HUES64 (cell line): ENCODE data around the gene GRB10.

Experiments
- H3K27ac ChIP-seq: 2 replicates; pipeline ENCODE4 v1.7.0; 2013; ENCODE audit warnings: low read depth, low read length, inconsistent platforms
- H3K27me3 ChIP-seq: 2 replicates; pipeline ENCODE4 v1.6.1; 2013; ENCODE audit warnings: mild to moderate bottlenecking, low read length; ENCODE audit not compliant: insufficient read depth
- H3K36me3 ChIP-seq: 2 replicates; pipeline ENCODE4 v1.6.1; 2013; ENCODE audit warnings: mild to moderate bottlenecking, low read length; ENCODE audit not compliant: insufficient read depth
- H3K4me1 ChIP-seq: 2 replicates; pipeline ENCODE4 v1.6.1; 2013; ENCODE audit warnings: mild to moderate bottlenecking, low read length, moderate library complexity; ENCODE audit not compliant: insufficient read depth
- H3K4me3 ChIP-seq: 2 replicates; pipeline ENCODE4 v1.5.1; 2013; ENCODE audit warnings: mild to moderate bottlenecking, low read length, moderate library complexity
- H3K9ac ChIP-seq: 2 replicates; pipeline ENCODE4 v1.6.1; 2013; ENCODE audit warnings: mild to moderate bottlenecking, low read depth, low read length
- H3K9me3 ChIP-seq: 2 replicates; pipeline ENCODE4 v1.6.1; 2013; ENCODE audit warnings: low read depth, low read length; ENCODE audit not compliant: insufficient read depth
- WGBS: fragments of 150-250, 120-280 bp; methylation state at CpG from one replicate; pipeline ENCODE4 v1.1.7; 2013; ENCODE audit warnings: missing lambda C conversion rate; 5-methylcytosine and 5-hydroxymethylcytosine counted together

Gene GRB10

GRCh38 chr7:50756180-50756579, 26.5 kb downstream of the GRB10 start:
- Histone ChIP-seq H3K36me3 (peaks cover under 1% of the 10 kb centered on the region; the same call in 1 of the 2 replicates), H3K4me3 (no peak overlapping the region), H3K9me3 (no peaks in the 10 kb centered on the region), H3K27me3 (no peaks in the 10 kb centered on the region), H3K9ac (no peak overlapping the region), H3K27ac (no peak overlapping the region), H3K4me1 (no peaks in the 10 kb centered on the region)
- 91% methylated on average over 9 of the region's 9 CpGs for WGBS

GRCh38 chr7:50754684-50755083, 28.0 kb downstream of the GRB10 start:
- Histone ChIP-seq H3K4me1 (no peaks in the 10 kb centered on the region), H3K27ac (no peak overlapping the region), H3K9ac (no peak overlapping the region), H3K27me3 (no peaks in the 10 kb centered on the region), H3K4me3 (no peak overlapping the region), H3K36me3 (no peaks in the 10 kb centered on the region; the same call in 1 of the 2 replicates), H3K9me3 (no peaks in the 10 kb centered on the region)
- 90% methylated on average over 6 of the region's 6 CpGs for WGBS

GRCh38 chr7:50754241-50754640, 28.5 kb downstream of the GRB10 start:
- H3K27me3 ChIP-seq: no peaks in the 10 kb centered on the region
- no peak overlapping the region for H3K27ac ChIP-seq
- 90% methylated on average over 5 of the region's 6 CpGs for WGBS

GRCh38 chr7:50752422-50752821, 30.3 kb downstream of the GRB10 start:
- H3K36me3 ChIP-seq: no peaks in the 10 kb centered on the region; the same call in 1 of the 2 replicates
- H3K27ac ChIP-seq: no peak overlapping the region
- no peaks in the 10 kb centered on the region; the same call in 1 of the 2 replicates for H3K4me1 ChIP-seq
- H3K9me3 ChIP-seq: no peaks in the 10 kb centered on the region
- H3K4me3 ChIP-seq: no peak overlapping the region
- no peaks in the 10 kb centered on the region for H3K27me3 ChIP-seq
- WGBS: 94% methylated on average over 4 of the region's 4 CpGs
- H3K9ac ChIP-seq: no peak overlapping the region

More at GRCh38 chr7:50754241-50754640, 28.5 kb downstream of the GRB10 start:
- Histone ChIP-seq H3K4me1 (no peaks in the 10 kb centered on the region), H3K4me3 (no peak overlapping the region), H3K36me3 (no peaks in the 10 kb centered on the region; the same call in 1 of the 2 replicates), H3K9ac (no peak overlapping the region), H3K9me3 (no peaks in the 10 kb centered on the region)

GRCh38 chr7:50751146-50751545, 31.6 kb downstream of the GRB10 start:
- Histone ChIP-seq H3K4me3 (no peak overlapping the region), H3K9me3 (no peaks in the 10 kb centered on the region), H3K36me3 (no peaks in the 10 kb centered on the region; the same call in 1 of the 2 replicates), H3K4me1 (no peaks in the 10 kb centered on the region; the same call in 1 of the 2 replicates), H3K9ac (no peak overlapping the region), H3K27ac (no peak overlapping the region), H3K27me3 (no peaks in the 10 kb centered on the region)
- WGBS: 100% methylated on average over 1 of the region's 1 CpG

GRCh38 chr7:50749896-50750295, 32.8 kb downstream of the GRB10 start:
- no peak overlapping the region for H3K27ac ChIP-seq
- 90% methylated on average over 3 of the region's 3 CpGs for WGBS

GRCh38 chr7:50748472-50748871, 34.2 kb downstream of the GRB10 start:
- Histone ChIP-seq H3K4me1 (no peaks in the 10 kb centered on the region; the same call in 1 of the 2 replicates), H3K36me3 (peaks cover 3% of the 10 kb centered on the region), H3K9ac (no peak overlapping the region), H3K4me3 (no peak overlapping the region), H3K27ac (no peak overlapping the region), H3K9me3 (no peaks in the 10 kb centered on the region), H3K27me3 (no peaks in the 10 kb centered on the region)
- 92% methylated on average over 8 of the region's 8 CpGs for WGBS

More at GRCh38 chr7:50749896-50750295, 32.8 kb downstream of the GRB10 start:
- no peak overlapping the region for H3K9ac ChIP-seq
- no peaks in the 10 kb centered on the region; the same call in 1 of the 2 replicates for H3K4me1 ChIP-seq
- no peaks in the 10 kb centered on the region for H3K9me3 ChIP-seq
- no peaks in the 10 kb centered on the region for H3K27me3 ChIP-seq
- no peak overlapping the region for H3K4me3 ChIP-seq
- H3K36me3 ChIP-seq: no peaks in the 10 kb centered on the region; the same call in 1 of the 2 replicates

GRCh38 chr7:50745835-50746234, 36.9 kb downstream of the GRB10 start:
- Histone ChIP-seq H3K9ac (no peak overlapping the region), H3K27me3 (no peaks in the 10 kb centered on the region), H3K27ac (no peak overlapping the region), H3K4me3 (no peak overlapping the region), H3K9me3 (no peaks in the 10 kb centered on the region), H3K36me3 (peaks cover 3% of the 10 kb centered on the region), H3K4me1 (no peaks in the 10 kb centered on the region; the same call in 1 of the 2 replicates)
- 94% methylated on average over 2 of the region's 2 CpGs for WGBS

GRCh38 chr7:50745336-50745735, 37.4 kb downstream of the GRB10 start:
- Histone ChIP-seq H3K36me3 (peaks cover 3% of the 10 kb centered on the region), H3K9ac (no peak overlapping the region), H3K4me1 (no peaks in the 10 kb centered on the region; the same call in 1 of the 2 replicates), H3K27me3 (no peaks in the 10 kb centered on the region), H3K27ac (no peak overlapping the region), H3K4me3 (no peak overlapping the region), H3K9me3 (no peaks in the 10 kb centered on the region)
- 94% methylated on average over 6 of the region's 7 CpGs for WGBS

- 91% methylated on average over 11 of the region's 11 CpGs for WGBS
- Histone ChIP-seq H3K27ac (no peak overlapping the region), H3K4me1 (no peaks in the 10 kb centered on the region; the same call in 1 of the 2 replicates)
Measured at GRCh38 chr7:50743893-50744292, 38.8 kb downstream of the GRB10 start.

GRCh38 chr7:50743016-50743415, 39.7 kb downstream of the GRB10 start:
- no peaks in the 10 kb centered on the region for H3K4me1 ChIP-seq

More at GRCh38 chr7:50743893-50744292, 38.8 kb downstream of the GRB10 start:
- Histone ChIP-seq H3K27me3 (no peaks in the 10 kb centered on the region), H3K4me3 (no peak overlapping the region), H3K9ac (no peak overlapping the region), H3K36me3 (peaks cover 3% of the 10 kb centered on the region), H3K9me3 (no peaks in the 10 kb centered on the region)

GRCh38 chr7:50742401-50742800, 40.3 kb downstream of the GRB10 start:
- no peaks in the 10 kb centered on the region for H3K9me3 ChIP-seq
- no peak overlapping the region for H3K27ac ChIP-seq
- no peak overlapping the region for H3K9ac ChIP-seq
- 91% methylated on average over 3 of the region's 4 CpGs for WGBS
- no peaks in the 10 kb centered on the region for H3K4me1 ChIP-seq
- no peaks in the 10 kb centered on the region for H3K27me3 ChIP-seq
- no peak overlapping the region for H3K4me3 ChIP-seq
- peaks cover 3% of the 10 kb centered on the region; the same call in 1 of the 2 replicates for H3K36me3 ChIP-seq

More at GRCh38 chr7:50743016-50743415, 39.7 kb downstream of the GRB10 start:
- H3K9me3 ChIP-seq: no peaks in the 10 kb centered on the region
- H3K9ac ChIP-seq: no peak overlapping the region
- H3K36me3 ChIP-seq: peaks cover 3% of the 10 kb centered on the region
- H3K27ac ChIP-seq: no peak overlapping the region
- H3K27me3 ChIP-seq: no peaks in the 10 kb centered on the region
- H3K4me3 ChIP-seq: no peak overlapping the region
- 95% methylated on average over 1 of the region's 2 CpGs for WGBS
